Measurements from ENCODE around the gene ELP1. TPM values are rescaled to one million over a fixed set of nuclear protein-coding genes. Genes with fewer than 3 reads are reported as not detected.
"Not testable (repeated sequence)": the region's sequence is repeated elsewhere in the genome, so short reads cannot be mapped to it uniquely, and the experiment has no call there.

ELP1 gene
- total and polyA plus RNA-seq, 2 donors (not counting 1 experiment from before 2014, with no cell fraction given) = 18.7 to 41.9 TPM

DNA sequence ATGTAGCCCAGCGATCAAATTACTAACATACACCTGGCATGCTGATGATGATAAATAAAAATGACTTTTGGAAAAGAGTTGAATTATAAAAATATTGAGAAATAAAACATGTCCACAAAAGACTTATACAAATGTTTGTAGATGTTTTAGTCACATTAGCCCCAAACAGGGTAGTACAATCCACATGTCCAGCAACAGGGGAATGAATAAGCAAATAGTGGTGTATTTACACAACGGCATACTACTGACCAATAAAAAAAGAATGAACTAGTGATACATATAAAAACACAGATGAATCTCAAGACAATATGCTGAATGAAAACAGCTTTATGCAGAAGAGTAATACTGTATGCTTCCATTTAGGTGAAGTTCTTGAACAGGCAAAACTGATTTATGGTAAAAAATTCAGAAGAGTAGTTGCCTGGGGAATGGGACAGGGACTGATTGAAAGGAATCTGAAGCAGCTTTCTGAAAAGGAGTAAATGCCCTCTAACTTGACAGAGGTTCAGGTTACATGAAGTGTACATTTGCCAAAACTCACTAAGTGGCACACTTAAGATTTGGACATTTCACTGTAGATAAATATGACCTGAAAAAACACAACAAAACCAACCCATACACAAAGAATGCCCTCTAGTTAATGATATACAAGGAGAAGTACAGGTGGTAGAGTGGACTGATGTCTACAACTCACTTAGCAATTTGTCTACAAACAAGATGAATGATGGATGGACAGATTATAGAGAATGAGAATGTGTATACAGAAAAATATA lies 36.4 kb downstream of the ELP1 start:
- Histone ChIP-seq H4K20me1 (ENCODE audit: control insufficient read depth, extremely low read depth, insufficient read depth, low read length) (no peaks in the 10 kb centered on the region), H3K4me2 (ENCODE audit: extremely low read depth, insufficient read depth, low read length) (no peak overlapping the region), H3K9ac (ENCODE audit: insufficient read depth, low read length) (no peak overlapping the region), H3K4me1 (ENCODE audit: control insufficient read depth, extremely low read depth, insufficient read depth, low read length) (no peaks in the 10 kb centered on the region), H3K9me3 (ENCODE audit: control insufficient read depth, insufficient read depth, low read depth, low read length) (no peaks in the 10 kb centered on the region), H3K27me3 (ENCODE audit: control insufficient read depth, insufficient read depth, low read length) (no peaks in the 10 kb centered on the region), H3K4me3 (replicated peaks in 1 of 4; ENCODE audit: control extremely low read depth in 1 of 4, insufficient read depth in 1 of 4, low read depth in 3 of 4, low read length in 4 of 4) (no peak overlapping the region), H3K36me3 (ENCODE audit: control insufficient read depth, insufficient read depth, low read length) (peaks cover 11% of the 10 kb centered on the region), H3K27ac (ENCODE audit: insufficient read depth, low read length) (no peak overlapping the region), H2AFZ (ENCODE audit: low read length) (no peak overlapping the region), H3K79me2 (ENCODE audit: control insufficient read depth, insufficient read depth, low read length) (no peaks in the 10 kb centered on the region)
- no peak for DNase-seq (ENCODE audit: low read depth in 2 of 2)
- no peak for TF ChIP-seq EZH2 (IDR thresholded peaks at IDR 0.05; ENCODE audit: low read length, missing control alignments)
- TF ChIP-seq, protein P1, sequence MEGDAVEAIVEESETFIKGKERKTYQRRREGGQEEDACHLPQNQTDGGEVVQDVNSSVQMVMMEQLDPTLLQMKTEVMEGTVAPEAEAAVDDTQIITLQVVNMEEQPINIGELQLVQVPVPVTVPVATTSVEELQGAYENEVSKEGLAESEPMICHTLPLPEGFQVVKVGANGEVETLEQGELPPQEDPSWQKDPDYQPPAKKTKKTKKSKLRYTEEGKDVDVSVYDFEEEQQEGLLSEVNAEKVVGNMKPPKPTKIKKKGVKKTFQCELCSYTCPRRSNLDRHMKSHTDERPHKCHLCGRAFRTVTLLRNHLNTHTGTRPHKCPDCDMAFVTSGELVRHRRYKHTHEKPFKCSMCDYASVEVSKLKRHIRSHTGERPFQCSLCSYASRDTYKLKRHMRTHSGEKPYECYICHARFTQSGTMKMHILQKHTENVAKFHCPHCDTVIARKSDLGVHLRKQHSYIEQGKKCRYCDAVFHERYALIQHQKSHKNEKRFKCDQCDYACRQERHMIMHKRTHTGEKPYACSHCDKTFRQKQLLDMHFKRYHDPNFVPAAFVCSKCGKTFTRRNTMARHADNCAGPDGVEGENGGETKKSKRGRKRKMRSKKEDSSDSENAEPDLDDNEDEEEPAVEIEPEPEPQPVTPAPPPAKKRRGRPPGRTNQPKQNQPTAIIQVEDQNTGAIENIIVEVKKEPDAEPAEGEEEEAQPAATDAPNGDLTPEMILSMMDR (conservative IDR thresholded peaks at IDR 0.05 in 1 of 2, IDR thresholded peaks at IDR 0.05 in 1 of 2; ENCODE audit: low read depth in 1 of 2, low read length in 2 of 2) = no peak

DNA sequence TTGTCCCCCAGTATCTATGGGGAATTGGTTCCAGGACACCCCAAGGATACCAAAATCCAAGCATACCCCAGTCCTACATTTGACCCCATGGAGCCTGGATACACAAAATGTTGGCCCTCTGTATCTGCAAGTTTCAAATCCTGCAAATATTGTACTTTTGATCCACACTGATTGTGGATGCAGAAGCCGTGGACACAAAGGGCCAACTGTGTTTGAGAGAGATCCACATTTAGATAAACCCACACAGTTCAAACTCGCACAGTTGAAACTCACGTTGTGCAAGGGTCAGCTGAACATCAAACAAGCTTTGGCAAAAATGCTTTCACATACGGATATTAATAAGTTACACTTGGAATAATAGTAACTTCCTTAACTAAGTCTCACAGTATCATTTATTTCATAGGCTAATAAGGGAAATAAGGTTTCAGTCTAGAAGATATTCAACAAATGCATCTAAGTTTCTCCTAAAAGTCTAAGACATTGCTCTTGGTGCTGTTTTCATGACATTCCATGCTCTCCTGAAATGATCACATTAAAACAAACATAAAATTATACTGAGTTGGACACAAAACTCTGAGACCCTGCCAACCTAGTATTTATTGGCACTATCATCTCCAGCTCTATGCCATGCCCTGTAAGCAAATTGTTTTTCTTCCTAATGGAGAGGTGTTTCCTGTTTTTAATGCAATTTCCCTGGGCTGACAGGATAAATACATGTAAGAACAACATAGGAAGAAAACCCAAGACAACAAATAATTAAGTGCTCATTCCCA lies 39.5 kb downstream of the ELP1 start:
- Histone ChIP-seq H3K4me2 (ENCODE audit: extremely low read depth, insufficient read depth, low read length) (no peak overlapping the region), H4K20me1 (ENCODE audit: control insufficient read depth, extremely low read depth, insufficient read depth, low read length) (no peaks in the 10 kb centered on the region), H3K4me1 (ENCODE audit: control insufficient read depth, extremely low read depth, insufficient read depth, low read length) (no peaks in the 10 kb centered on the region), H3K9me3 (ENCODE audit: control insufficient read depth, insufficient read depth, low read depth, low read length) (no peaks in the 10 kb centered on the region), H3K27me3 (ENCODE audit: control insufficient read depth, insufficient read depth, low read length) (no peaks in the 10 kb centered on the region), H2AFZ (ENCODE audit: low read length) (no peak overlapping the region), H3K27ac (ENCODE audit: insufficient read depth, low read length) (no peak overlapping the region), H3K79me2 (ENCODE audit: control insufficient read depth, insufficient read depth, low read length) (no peaks in the 10 kb centered on the region), H3K9ac (ENCODE audit: insufficient read depth, low read length) (no peak overlapping the region), H3K4me3 (replicated peaks in 1 of 4; ENCODE audit: control extremely low read depth in 1 of 4, insufficient read depth in 1 of 4, low read depth in 3 of 4, low read length in 4 of 4) (no peak overlapping the region), H3K36me3 (ENCODE audit: control insufficient read depth, insufficient read depth, low read length) (peaks cover 6% of the 10 kb centered on the region)
- TF ChIP-seq, protein P1 (conservative IDR thresholded peaks at IDR 0.05 in 1 of 2, IDR thresholded peaks at IDR 0.05 in 1 of 2; ENCODE audit: low read depth in 1 of 2, low read length in 2 of 2) = no peak
- TF ChIP-seq EZH2 (IDR thresholded peaks at IDR 0.05; ENCODE audit: low read length, missing control alignments) = no peak
- DNase-seq (ENCODE audit: low read depth in 2 of 2) = no peak

DNA sequence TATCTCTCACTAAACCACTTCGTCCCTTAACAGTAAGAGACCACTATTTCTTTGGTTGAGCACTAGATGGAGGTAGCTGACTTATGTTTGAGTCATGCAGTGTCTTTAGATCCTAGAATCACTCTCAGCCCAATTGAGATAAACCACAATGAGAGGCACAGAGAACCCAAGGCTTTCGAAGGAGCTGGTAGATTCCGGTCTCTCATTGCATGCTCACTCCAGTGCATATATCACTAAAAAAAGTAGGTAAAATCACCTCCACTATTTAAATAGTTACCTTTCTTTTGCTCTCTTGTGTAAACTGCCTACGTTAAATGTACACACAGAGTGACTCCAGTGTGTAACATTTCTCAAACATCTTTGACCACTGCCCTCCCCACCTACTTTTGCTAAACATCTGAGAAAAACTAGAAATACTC lies 44.3 kb downstream of the ELP1 start:
- DNase-seq (ENCODE audit: low read depth in 2 of 2) = peak; percentile 38 to 58
- H3K79me2 ChIP-seq (ENCODE audit: control insufficient read depth, insufficient read depth, low read length) = no peaks in the 10 kb centered on the region
- no peaks in the 10 kb centered on the region for H3K9me3 ChIP-seq (ENCODE audit: control insufficient read depth, insufficient read depth, low read depth, low read length)
- no peak overlapping the region for H3K27ac ChIP-seq (ENCODE audit: insufficient read depth, low read length)
- no peak overlapping the region for H3K9ac ChIP-seq (ENCODE audit: insufficient read depth, low read length)
- no peaks in the 10 kb centered on the region for H3K27me3 ChIP-seq (ENCODE audit: control insufficient read depth, insufficient read depth, low read length)
- TF ChIP-seq, protein P1 (conservative IDR thresholded peaks at IDR 0.05 in 1 of 2, IDR thresholded peaks at IDR 0.05 in 1 of 2; ENCODE audit: low read depth in 1 of 2, low read length in 2 of 2) = peak in 1 of 2 donors; percentile 17
- no peak for TF ChIP-seq EZH2 (IDR thresholded peaks at IDR 0.05; ENCODE audit: low read length, missing control alignments)
- H3K4me1 ChIP-seq (ENCODE audit: control insufficient read depth, extremely low read depth, insufficient read depth, low read length) = peaks cover 3% of the 10 kb centered on the region
- H4K20me1 ChIP-seq (ENCODE audit: control insufficient read depth, extremely low read depth, insufficient read depth, low read length) = no peaks in the 10 kb centered on the region
- H3K4me3 ChIP-seq (replicated peaks in 1 of 4; ENCODE audit: control extremely low read depth in 1 of 4, insufficient read depth in 1 of 4, low read depth in 3 of 4, low read length in 4 of 4) = no peak overlapping the region
- peaks cover 2% of the 10 kb centered on the region for H3K36me3 ChIP-seq (ENCODE audit: control insufficient read depth, insufficient read depth, low read length)
- H2AFZ ChIP-seq (ENCODE audit: low read length) = no peak overlapping the region
- no peak overlapping the region for H3K4me2 ChIP-seq (ENCODE audit: extremely low read depth, insufficient read depth, low read length)

DNA sequence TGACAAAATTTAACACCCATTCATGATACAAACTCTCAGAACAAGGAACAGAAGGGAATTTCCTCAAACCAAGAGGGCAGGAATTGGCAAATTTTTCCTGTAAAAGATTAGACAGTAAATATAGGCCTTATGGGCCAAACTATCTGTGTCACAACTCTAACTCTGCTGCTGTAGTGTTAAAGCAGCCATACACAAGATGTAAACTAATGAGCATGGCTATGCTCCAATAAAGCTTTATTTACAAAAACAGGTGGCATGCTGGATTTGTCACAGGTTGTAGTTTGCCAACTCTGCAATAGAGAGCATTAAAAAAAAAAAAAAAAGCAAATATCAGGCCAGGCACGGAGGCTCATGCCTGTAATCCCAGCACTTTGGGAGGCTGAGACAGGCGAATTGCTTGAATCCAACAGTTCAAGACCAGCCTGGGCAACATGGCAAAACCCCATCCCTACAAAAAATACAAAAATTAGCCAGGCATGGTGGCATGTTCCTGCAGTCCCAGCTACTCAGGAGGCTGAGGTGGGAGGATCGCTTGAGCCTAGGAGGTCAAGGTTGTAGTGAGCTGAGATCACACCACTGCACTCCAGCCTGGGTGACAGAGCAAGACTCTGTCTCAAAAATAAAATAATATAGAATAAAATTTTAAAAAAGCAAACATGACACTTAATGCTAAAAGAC lies 47.2 kb downstream of the ELP1 start:
- not testable (repeated sequence) for H3K27ac ChIP-seq (ENCODE audit: insufficient read depth, low read length); H3K9ac ChIP-seq (ENCODE audit: insufficient read depth, low read length); H4K20me1 ChIP-seq (ENCODE audit: control insufficient read depth, extremely low read depth, insufficient read depth, low read length); H3K4me1 ChIP-seq (ENCODE audit: control insufficient read depth, extremely low read depth, insufficient read depth, low read length); H3K4me3 ChIP-seq (replicated peaks in 1 of 4; ENCODE audit: control extremely low read depth in 1 of 4, insufficient read depth in 1 of 4, low read depth in 3 of 4, low read length in 4 of 4); H3K9me3 ChIP-seq (ENCODE audit: control insufficient read depth, insufficient read depth, low read depth, low read length); H3K79me2 ChIP-seq (ENCODE audit: control insufficient read depth, insufficient read depth, low read length); H3K27me3 ChIP-seq (ENCODE audit: control insufficient read depth, insufficient read depth, low read length); H3K4me2 ChIP-seq (ENCODE audit: extremely low read depth, insufficient read depth, low read length); H2AFZ ChIP-seq (ENCODE audit: low read length); H3K36me3 ChIP-seq (ENCODE audit: control insufficient read depth, insufficient read depth, low read length)
- DNase-seq (ENCODE audit: low read depth in 2 of 2) = peak in 1 of 2 donors; percentile 20

All from fibroblast of lung (primary cell).